ENCODE results near the gene ADGRF4.

The ADGRF4 gene

DNA sequence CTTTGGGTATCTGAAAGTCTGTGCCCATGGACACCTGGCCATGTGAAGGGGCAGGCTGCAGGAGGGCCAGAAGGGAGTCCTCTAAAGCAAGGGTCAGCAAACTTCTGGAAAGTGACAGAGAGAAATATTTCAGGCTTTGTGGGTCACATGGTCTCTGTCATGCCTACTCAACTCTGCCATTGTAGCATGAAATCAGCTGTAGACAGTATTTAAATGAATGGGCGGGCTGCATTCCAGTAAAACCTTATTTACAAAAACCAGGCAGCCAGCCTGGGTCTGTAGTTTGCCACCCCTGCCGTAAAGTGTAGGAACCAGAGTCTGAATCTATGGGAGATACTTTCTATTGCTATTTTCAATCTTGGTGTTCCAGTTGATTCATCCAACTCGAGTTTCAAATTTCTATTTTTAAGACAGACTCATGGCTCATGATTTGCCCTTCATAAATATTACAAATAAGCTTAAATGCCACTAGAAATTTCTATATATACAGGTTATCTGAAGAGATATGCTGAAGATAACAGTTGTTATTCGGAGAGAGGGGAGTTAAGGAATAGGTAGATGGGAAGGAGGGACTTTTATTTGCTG is 19.0 kb upstream of the ADGRF4 start:
- TF ChIP-seq POLR2A (IDR thresholded peaks at IDR 0.05; ENCODE audit: low read depth, low read length): no peak
- no peak for TF ChIP-seq SPI1 (IDR thresholded peaks at IDR 0.05; ENCODE audit: low read depth, low read length)
- TF ChIP-seq POLR2AphosphoS5 (IDR thresholded peaks at IDR 0.05; ENCODE audit: low read depth, low read length): no peak
- no peak for TF ChIP-seq PAX5 (IDR thresholded peaks at IDR 0.05; ENCODE audit: insufficient read depth, low read length, severe bottlenecking)
- no peak for TF ChIP-seq TAF1 (IDR thresholded peaks at IDR 0.05; ENCODE audit: low read depth, low read length)
- TF ChIP-seq POU2F2 (IDR thresholded peaks at IDR 0.05; ENCODE audit: low read depth, low read length): no peak
- no peak for FAIRE-seq
- DNase-seq (ENCODE audit: insufficient read length, low spot score): no peak

DNA sequence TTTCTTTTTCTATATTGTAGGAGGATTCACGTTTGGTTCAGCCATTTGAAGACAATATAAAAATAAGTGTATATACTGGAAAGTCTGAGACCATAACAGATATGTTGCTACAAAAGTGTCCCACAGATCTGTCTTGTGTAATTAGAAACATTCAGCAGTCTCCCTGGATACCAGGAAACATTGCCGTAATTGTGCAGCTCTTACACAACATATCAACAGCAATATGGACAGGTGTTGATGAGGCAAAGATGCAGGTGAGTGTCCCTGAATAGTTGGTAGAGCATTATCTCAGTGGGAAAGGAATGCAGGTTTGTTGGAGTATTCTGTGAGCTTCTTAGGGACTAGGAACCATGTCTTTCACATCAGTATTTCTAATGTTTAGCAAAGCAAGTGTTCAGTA is 18.3 kb upstream of the ADGRF4 start:
- DNase-seq (ENCODE audit: insufficient read length, low spot score) (no peak), FAIRE-seq (no peak)
- TF ChIP-seq POU2F2 (IDR thresholded peaks at IDR 0.05; ENCODE audit: low read depth, low read length) (no peak), PAX5 (IDR thresholded peaks at IDR 0.05; ENCODE audit: insufficient read depth, low read length, severe bottlenecking) (no peak), SPI1 (IDR thresholded peaks at IDR 0.05; ENCODE audit: low read depth, low read length) (no peak), POLR2A (IDR thresholded peaks at IDR 0.05; ENCODE audit: low read depth, low read length) (no peak), POLR2AphosphoS5 (IDR thresholded peaks at IDR 0.05; ENCODE audit: low read depth, low read length) (no peak), TAF1 (IDR thresholded peaks at IDR 0.05; ENCODE audit: low read depth, low read length) (no peak)

DNA sequence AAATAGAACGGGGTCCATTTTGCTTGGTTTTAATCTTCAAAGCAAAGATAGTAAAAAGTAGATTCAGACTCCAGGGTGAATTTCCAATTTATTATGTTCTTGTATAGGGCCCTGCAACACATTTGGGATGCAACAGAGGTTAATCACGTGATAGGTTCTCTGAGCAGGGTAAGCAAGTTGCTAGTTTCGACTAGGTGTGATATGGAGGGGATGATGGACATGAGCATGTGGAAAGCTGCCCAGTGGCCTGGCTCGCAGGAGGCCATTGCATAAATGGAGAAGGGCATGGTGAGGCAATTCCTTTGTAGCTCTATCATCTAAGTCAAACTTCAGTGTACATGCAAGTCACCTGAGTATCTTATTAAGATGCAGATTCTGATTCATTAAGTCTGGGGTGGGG is 17.7 kb upstream of the ADGRF4 start:
- FAIRE-seq: no peak
- DNase-seq (ENCODE audit: insufficient read length, low spot score): no peak
- TF ChIP-seq POLR2AphosphoS5 (IDR thresholded peaks at IDR 0.05; ENCODE audit: low read depth, low read length) (no peak), TAF1 (IDR thresholded peaks at IDR 0.05; ENCODE audit: low read depth, low read length) (no peak), SPI1 (IDR thresholded peaks at IDR 0.05; ENCODE audit: low read depth, low read length) (no peak), POLR2A (IDR thresholded peaks at IDR 0.05; ENCODE audit: low read depth, low read length) (no peak), POU2F2 (IDR thresholded peaks at IDR 0.05; ENCODE audit: low read depth, low read length) (no peak), PAX5 (IDR thresholded peaks at IDR 0.05; ENCODE audit: insufficient read depth, low read length, severe bottlenecking) (no peak)

DNA sequence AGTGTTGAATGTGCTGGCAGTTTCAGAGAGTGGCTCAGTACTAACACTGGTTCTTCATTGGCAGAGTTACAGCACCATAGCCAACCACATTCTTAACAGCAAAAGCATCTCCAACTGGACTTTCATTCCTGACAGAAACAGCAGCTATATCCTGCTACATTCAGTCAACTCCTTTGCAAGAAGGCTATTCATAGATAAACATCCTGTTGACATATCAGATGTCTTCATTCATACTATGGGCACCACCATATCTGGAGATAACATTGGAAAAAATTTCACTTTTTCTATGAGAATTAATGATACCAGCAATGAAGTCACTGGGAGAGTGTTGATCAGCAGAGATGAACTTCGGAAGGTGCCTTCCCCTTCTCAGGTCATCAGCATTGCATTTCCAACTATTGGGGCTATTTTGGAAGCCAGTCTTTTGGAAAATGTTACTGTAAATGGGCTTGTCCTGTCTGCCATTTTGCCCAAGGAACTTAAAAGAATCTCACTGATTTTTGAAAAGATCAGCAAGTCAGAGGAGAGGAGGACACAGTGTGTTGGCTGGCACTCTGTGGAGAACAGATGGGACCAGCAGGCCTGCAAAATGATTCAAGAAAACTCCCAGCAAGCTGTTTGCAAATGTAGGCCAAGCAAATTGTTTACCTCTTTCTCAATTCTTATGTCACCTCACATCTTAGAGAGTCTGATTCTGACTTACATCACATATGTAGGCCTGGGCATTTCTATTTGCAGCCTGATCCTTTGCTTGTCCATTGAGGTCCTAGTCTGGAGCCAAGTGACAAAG is 17.0 kb upstream of the ADGRF4 start:
- FAIRE-seq (no peak), DNase-seq (ENCODE audit: insufficient read length, low spot score) (no peak)
- no peak for TF ChIP-seq POLR2A (IDR thresholded peaks at IDR 0.05; ENCODE audit: low read depth, low read length)
- no peak for TF ChIP-seq POLR2AphosphoS5 (IDR thresholded peaks at IDR 0.05; ENCODE audit: low read depth, low read length)
- no peak for TF ChIP-seq SPI1 (IDR thresholded peaks at IDR 0.05; ENCODE audit: low read depth, low read length)
- TF ChIP-seq TAF1 (IDR thresholded peaks at IDR 0.05; ENCODE audit: low read depth, low read length): no peak
- no peak for TF ChIP-seq POU2F2 (IDR thresholded peaks at IDR 0.05; ENCODE audit: low read depth, low read length)
- no peak for TF ChIP-seq PAX5 (IDR thresholded peaks at IDR 0.05; ENCODE audit: insufficient read depth, low read length, severe bottlenecking)

DNA sequence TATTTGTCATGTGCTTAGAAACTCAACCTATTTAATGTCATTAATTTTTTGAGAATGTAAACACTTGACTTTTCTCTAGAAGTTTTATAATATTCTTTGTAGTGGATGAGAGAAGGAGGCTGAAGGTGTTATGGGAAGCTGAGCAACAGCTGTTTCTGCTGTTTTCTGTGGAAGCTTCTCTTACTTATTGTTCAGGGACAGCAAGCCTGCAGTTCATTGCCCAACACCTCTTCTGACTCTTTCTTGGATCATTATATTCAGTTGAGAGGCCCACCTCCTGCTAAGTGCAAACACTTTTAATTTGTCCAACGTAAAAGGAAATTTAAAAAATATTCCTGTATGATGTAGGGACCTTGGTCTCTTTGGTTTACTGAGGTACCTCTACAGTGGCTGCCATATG is 12.0 kb upstream of the ADGRF4 start:
- DNase-seq (ENCODE audit: insufficient read length, low spot score): no peak
- TF ChIP-seq SPI1 (IDR thresholded peaks at IDR 0.05; ENCODE audit: low read depth, low read length) (no peak), TAF1 (IDR thresholded peaks at IDR 0.05; ENCODE audit: low read depth, low read length) (no peak), POLR2A (IDR thresholded peaks at IDR 0.05; ENCODE audit: low read depth, low read length) (no peak), PAX5 (IDR thresholded peaks at IDR 0.05; ENCODE audit: insufficient read depth, low read length, severe bottlenecking) (no peak), POLR2AphosphoS5 (IDR thresholded peaks at IDR 0.05; ENCODE audit: low read depth, low read length) (no peak), POU2F2 (IDR thresholded peaks at IDR 0.05; ENCODE audit: low read depth, low read length) (no peak)
- no peak for FAIRE-seq

DNA sequence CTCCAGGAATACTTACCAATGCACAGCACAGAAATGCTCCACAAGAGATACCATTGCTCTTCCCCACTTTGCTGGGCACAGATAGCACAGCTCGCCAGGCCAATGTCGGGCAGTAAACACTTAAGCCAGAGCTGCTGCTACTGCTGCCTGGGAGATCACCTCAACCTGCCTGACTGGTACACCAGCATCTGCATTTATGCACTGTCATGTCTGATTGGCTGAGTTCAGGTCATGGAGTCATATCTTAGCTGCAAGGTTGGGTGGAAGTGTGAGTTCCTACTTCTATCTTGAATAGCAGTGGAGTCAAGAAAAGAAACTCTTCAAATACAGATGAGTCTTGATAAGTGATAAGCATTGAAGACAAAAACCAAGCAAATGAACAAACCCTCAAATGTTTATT is 10.9 kb upstream of the ADGRF4 start:
- no peak for TF ChIP-seq POLR2AphosphoS5 (IDR thresholded peaks at IDR 0.05; ENCODE audit: low read depth, low read length)
- no peak for TF ChIP-seq POU2F2 (IDR thresholded peaks at IDR 0.05; ENCODE audit: low read depth, low read length)
- TF ChIP-seq PAX5 (IDR thresholded peaks at IDR 0.05; ENCODE audit: insufficient read depth, low read length, severe bottlenecking): no peak
- TF ChIP-seq POLR2A (IDR thresholded peaks at IDR 0.05; ENCODE audit: low read depth, low read length): no peak
- no peak for TF ChIP-seq SPI1 (IDR thresholded peaks at IDR 0.05; ENCODE audit: low read depth, low read length)
- TF ChIP-seq TAF1 (IDR thresholded peaks at IDR 0.05; ENCODE audit: low read depth, low read length): no peak
- no peak for DNase-seq (ENCODE audit: insufficient read length, low spot score)
- FAIRE-seq: no peak

DNA sequence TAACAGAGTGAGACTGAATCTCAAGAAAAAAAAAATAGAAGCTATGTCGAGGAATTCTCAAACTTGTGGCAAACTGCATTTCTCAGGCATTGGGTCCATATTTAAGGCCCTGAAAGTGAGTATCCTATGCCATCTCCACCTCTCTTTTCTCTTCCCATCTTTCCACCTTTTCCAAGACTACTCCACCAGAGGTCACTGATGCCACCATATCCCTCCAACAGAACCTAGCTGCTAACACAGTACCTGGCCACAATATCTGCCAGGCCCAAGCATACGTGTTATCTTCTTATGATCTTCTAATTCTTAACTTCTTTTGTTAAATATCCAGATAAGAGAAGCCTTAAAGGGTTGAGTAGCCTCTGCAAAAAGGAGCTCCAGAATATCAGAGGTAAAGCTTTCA is 8.2 kb upstream of the ADGRF4 start:
- TF ChIP-seq POU2F2 (IDR thresholded peaks at IDR 0.05; ENCODE audit: low read depth, low read length): no peak
- no peak for TF ChIP-seq PAX5 (IDR thresholded peaks at IDR 0.05; ENCODE audit: insufficient read depth, low read length, severe bottlenecking)
- no peak for TF ChIP-seq TAF1 (IDR thresholded peaks at IDR 0.05; ENCODE audit: low read depth, low read length)
- TF ChIP-seq POLR2AphosphoS5 (IDR thresholded peaks at IDR 0.05; ENCODE audit: low read depth, low read length): no peak
- TF ChIP-seq POLR2A (IDR thresholded peaks at IDR 0.05; ENCODE audit: low read depth, low read length): no peak
- no peak for TF ChIP-seq SPI1 (IDR thresholded peaks at IDR 0.05; ENCODE audit: low read depth, low read length)
- FAIRE-seq (no peak), DNase-seq (ENCODE audit: insufficient read length, low spot score) (no peak)

DNA sequence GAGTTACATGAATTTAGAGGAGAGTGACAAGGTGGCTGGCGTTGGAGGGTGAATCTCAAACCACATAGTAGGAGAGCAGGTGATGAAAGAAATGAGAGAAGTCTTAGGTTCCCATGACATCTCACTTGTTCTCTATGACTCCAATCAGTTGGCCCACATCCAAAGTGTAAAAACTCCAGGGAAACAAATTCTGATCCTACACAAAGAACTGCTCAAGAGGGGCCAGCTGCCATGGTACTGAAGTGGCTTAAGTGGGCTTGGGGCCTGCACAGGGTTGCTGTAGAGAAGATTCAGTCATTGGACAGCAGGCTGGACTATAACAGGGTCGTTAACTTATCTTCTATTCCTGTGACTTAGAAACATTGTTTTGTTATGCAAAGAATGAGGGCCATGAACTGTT is 7.6 kb upstream of the ADGRF4 start:
- TF ChIP-seq SPI1 (IDR thresholded peaks at IDR 0.05; ENCODE audit: low read depth, low read length) (no peak), POU2F2 (IDR thresholded peaks at IDR 0.05; ENCODE audit: low read depth, low read length) (no peak), POLR2AphosphoS5 (IDR thresholded peaks at IDR 0.05; ENCODE audit: low read depth, low read length) (no peak), POLR2A (IDR thresholded peaks at IDR 0.05; ENCODE audit: low read depth, low read length) (no peak), TAF1 (IDR thresholded peaks at IDR 0.05; ENCODE audit: low read depth, low read length) (no peak), PAX5 (IDR thresholded peaks at IDR 0.05; ENCODE audit: insufficient read depth, low read length, severe bottlenecking) (no peak)
- DNase-seq (ENCODE audit: insufficient read length, low spot score) (no peak), FAIRE-seq (no peak)

DNA sequence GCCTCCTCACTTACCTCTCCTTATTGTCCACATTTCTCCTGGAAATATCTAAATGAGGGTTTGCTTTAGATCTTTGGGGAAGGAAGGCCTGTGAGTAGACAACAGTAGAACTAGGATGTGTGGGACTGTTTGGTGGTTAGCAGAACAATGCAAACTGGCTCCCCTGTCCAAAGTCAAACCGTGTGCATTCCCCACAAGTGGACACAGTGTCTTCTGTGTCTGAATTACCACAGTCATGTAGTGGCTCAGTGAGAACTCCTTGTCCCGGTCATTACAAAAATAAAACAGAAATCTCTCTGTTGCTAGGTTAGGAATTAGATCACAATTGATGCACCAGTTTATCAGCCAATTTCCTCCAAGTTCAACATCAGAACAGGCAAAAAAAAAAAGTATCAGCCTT is 455 bp upstream of the ADGRF4 start:
- FAIRE-seq: no peak
- no peak for TF ChIP-seq POLR2A (IDR thresholded peaks at IDR 0.05; ENCODE audit: low read depth, low read length)
- TF ChIP-seq POU2F2 (IDR thresholded peaks at IDR 0.05; ENCODE audit: low read depth, low read length): no peak
- no peak for TF ChIP-seq POLR2AphosphoS5 (IDR thresholded peaks at IDR 0.05; ENCODE audit: low read depth, low read length)
- TF ChIP-seq SPI1 (IDR thresholded peaks at IDR 0.05; ENCODE audit: low read depth, low read length): no peak
- TF ChIP-seq PAX5 (IDR thresholded peaks at IDR 0.05; ENCODE audit: insufficient read depth, low read length, severe bottlenecking): no peak
- no peak for DNase-seq (ENCODE audit: insufficient read length, low spot score)
